WI38 (cell line): ENCODE results near the gene DSCAML1.
"Not testable (repeated sequence)": the region's sequence is repeated elsewhere in the genome, so short reads cannot be mapped to it uniquely, and the experiment has no call there.

Experiments used
- H3K4me3 ChIP-seq: 2 replicates; pipeline ENCODE4 v1.5.1; 2011; ENCODE audit warnings: low read depth, mild to moderate bottlenecking, control low read depth, low read length
- TF ChIP-seq, protein P1 (sequence below): IDR thresholded peaks from 2 replicates; pipeline ENCODE4 v1.5.1; 2012; ENCODE audit warnings: low read depth, mild to moderate bottlenecking, control low read depth, low read length

Gene DSCAML1

DNA sequence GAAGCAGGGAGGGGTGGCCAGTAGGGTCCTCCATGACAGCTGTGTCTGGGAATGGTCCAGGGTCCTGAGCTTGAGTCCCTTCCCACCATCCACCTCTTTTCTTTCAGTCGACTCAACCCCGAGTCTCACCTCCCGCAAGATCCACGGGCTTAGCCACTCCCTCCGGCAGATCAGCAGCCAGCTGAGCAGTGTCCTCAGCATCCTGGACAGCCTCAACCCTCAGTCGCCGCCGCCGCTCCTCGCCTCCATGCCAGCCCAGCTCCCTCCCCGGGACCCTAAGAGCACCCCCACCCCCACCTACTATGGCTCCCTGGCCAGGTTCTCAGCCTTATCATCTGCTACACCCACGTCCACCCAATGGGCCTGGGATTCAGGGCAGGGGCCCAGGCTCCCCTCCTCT lies 387.5 kb downstream of the DSCAML1 start:
- TF ChIP-seq, protein P1, sequence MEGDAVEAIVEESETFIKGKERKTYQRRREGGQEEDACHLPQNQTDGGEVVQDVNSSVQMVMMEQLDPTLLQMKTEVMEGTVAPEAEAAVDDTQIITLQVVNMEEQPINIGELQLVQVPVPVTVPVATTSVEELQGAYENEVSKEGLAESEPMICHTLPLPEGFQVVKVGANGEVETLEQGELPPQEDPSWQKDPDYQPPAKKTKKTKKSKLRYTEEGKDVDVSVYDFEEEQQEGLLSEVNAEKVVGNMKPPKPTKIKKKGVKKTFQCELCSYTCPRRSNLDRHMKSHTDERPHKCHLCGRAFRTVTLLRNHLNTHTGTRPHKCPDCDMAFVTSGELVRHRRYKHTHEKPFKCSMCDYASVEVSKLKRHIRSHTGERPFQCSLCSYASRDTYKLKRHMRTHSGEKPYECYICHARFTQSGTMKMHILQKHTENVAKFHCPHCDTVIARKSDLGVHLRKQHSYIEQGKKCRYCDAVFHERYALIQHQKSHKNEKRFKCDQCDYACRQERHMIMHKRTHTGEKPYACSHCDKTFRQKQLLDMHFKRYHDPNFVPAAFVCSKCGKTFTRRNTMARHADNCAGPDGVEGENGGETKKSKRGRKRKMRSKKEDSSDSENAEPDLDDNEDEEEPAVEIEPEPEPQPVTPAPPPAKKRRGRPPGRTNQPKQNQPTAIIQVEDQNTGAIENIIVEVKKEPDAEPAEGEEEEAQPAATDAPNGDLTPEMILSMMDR: no peak

DNA sequence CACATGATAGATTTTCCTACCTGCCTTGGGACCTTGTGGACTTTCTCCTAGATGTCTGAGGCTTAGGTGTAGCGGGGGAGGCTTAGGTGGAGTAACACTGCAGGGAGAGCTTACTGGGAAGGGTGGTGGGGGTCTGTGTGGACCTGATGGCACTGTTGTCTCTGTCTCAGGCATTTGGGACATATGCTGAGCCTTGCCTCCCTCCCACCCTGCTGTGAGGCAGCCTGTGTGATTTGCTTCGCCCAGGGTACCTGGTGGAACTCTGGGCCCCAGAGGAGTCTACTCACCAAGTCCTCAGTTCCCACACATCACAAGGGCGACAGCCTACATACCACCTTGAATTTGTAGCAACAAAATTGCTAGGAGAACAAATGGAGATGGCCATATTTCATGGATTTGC lies 388.7 kb downstream of the DSCAML1 start:
- H3K4me3 ChIP-seq: no peak overlapping the region
- TF ChIP-seq, protein P1: no peak

More for the DNA sequence above, 387.5 kb downstream of the DSCAML1 start:
- no peak overlapping the region for H3K4me3 ChIP-seq

DNA sequence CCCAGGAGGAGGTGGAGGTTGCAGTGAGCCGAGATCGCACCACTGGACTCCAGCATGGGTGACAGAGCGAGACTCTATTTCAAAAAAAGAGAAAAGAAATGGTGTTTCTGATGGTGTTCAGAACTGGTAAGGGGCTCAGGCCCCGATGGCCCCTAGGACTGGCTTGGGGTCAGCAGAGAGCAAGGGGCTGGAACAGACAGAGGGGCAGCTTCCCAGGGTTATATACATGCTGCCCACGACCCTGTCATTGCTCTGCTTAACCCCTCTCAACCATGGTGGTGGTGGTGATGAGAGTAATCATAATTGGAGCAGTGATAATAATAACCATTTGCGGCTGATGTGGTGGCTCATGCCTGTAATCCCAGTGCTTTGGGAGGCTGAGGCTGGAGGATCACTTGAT lies 390.0 kb downstream of the DSCAML1 start:
- TF ChIP-seq, protein P1: no peak
- no peak overlapping the region for H3K4me3 ChIP-seq

DNA sequence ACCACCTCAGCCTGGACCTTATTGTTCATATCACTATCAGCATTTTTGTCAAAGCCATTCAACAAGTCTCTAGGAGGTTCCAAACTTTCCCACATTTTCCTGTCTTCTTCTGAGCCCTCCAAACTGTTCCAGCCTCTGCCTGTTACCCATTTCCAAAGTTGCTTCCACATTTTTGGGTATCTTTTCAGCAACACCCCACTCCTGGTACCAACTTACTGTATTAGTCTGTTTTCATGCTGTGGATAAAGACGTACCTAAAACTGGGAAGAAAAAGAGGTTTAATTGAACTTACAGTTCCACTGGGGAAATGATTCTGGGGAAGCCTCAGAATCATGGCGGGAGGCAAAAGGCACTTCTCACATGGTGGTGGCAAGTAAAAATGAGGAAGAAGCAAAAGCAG lies 391.1 kb downstream of the DSCAML1 start:
- H3K4me3 ChIP-seq: not testable (repeated sequence)

DNA sequence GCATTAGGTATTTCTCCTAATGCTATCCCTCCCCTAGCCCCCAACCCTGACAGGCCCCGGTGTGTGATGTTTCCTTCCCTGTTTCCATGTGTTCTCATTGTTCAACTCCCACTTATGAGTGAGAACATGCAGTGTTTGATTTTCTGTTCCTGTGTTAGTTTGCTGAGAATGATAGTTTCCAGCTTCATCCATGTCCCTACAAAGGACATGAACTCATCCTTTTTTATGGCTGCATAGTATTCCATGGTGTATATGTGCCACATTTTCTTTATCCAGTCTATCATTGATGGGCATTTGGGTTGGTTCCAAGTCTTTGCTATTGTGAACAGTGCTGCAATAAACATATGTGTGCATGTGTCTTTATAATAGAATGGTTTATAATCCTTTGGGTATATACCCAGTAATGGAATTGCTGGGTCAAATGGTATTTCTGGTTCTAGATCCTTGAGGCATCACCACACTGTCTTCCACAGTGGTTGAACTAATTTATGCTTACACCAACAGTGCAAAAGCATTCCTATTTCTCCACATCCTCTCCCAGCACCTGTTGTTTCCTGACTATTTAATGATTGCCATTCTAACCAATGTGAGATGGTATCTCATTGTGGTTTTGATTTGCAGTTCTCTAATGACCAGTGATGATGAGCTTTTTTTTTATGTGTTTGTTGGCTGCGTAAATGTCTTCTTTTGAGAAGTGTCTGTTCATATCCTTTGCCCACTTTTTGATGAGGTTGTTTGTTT lies 397.7 kb downstream of the DSCAML1 start:
- H3K4me3 ChIP-seq: not testable (repeated sequence)

DNA sequence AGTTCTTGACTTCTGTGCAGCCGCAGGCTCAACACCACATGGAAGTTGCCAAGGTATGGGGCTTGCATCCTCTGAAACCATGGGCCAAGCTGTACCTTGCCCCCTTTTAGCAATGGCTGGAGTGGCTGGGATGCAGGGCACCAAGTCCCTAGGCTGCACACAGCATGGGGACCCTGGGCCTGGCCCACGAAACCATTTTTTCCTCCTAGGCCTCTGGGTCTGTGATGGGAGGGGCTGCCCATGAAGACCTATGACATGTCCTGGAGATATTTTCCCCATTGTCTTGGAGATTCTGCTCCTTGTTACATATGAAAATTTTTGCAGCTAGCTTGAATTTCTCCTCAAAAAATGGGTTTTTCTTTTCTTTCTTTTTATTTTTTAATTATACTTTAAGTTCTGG lies 398.4 kb downstream of the DSCAML1 start:
- not testable (repeated sequence) for H3K4me3 ChIP-seq

DNA sequence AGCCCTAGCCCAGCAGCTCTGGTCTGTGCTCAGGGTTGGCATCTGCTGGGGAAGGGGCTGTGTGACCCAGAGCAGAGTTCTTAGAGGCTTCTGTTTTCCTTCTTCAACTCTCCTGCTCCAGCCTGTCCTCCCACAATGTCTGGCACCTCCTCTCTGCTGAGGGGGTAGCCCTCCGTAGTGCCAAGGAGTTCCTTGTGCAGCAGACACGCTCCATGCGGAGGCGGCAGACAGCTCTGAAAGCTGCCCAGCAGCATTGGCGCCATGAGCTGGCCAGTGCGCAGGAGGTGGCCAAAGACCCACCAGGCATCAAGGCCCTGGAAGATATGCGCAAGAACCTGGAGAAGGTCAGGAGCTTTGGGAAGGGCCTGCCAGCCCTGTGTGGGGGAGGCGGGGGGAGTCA lies 400.0 kb downstream of the DSCAML1 start:
- H3K4me3 ChIP-seq: no peak overlapping the region
- TF ChIP-seq, protein P1: no peak

DNA sequence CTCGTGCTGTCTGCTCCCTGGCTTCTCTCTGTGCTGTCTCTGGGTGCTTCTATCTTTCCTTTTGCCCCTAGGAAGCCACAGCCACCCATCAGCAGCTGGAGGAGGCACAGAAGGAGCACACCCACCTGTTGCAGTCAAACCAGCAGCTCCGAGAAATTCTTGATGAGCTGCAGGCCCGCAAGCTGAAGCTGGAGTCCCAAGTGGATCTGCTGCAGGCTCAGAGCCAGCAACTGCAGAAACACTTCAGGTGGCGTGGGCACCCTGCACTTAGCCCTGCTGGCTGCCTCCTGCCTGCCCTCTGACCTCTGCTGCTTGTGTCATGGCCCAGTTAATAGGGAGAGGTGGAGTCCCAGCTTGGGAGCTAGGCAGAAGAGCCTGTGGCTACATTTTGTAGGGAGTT lies 401.5 kb downstream of the DSCAML1 start:
- TF ChIP-seq, protein P1: no peak
- H3K4me3 ChIP-seq: no peak overlapping the region

DNA sequence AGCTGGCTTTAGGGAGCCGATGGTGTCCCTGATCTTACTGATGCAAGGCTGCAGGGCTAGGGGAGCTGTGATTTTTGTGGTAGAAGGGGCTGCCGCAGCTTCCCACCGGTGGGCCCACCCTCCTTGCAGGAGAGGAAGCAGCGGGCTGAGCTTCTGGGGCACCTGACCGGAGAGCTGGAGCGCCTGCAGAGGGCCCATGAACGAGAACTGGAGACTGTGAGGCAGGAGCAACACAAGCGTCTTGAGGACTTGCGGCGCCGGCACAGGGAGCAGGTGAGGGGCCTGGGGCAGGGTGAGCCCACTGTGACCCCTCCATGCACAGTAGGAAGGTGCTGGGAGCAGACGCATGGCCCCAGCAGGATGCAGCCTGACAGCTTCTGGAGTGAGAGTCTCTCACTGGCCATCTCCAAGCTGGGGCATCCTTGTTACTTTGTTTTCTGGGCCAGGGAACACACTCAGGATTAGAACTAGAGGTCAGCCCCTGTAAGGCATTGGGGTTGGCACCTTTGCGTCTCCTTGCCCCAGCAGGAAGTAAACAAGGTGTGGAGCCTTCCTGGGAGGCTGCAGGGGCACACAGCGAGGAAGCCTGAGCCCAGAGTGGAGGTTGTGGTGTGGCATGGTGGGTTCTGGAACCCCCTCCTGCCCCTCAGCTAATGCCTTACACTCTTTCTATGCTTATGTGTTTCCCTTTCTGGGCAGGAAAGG lies 402.6 kb downstream of the DSCAML1 start:
- H3K4me3 ChIP-seq: no peak overlapping the region
- TF ChIP-seq, protein P1: no peak
